ENCODE results near the gene TMC8.

DNA sequence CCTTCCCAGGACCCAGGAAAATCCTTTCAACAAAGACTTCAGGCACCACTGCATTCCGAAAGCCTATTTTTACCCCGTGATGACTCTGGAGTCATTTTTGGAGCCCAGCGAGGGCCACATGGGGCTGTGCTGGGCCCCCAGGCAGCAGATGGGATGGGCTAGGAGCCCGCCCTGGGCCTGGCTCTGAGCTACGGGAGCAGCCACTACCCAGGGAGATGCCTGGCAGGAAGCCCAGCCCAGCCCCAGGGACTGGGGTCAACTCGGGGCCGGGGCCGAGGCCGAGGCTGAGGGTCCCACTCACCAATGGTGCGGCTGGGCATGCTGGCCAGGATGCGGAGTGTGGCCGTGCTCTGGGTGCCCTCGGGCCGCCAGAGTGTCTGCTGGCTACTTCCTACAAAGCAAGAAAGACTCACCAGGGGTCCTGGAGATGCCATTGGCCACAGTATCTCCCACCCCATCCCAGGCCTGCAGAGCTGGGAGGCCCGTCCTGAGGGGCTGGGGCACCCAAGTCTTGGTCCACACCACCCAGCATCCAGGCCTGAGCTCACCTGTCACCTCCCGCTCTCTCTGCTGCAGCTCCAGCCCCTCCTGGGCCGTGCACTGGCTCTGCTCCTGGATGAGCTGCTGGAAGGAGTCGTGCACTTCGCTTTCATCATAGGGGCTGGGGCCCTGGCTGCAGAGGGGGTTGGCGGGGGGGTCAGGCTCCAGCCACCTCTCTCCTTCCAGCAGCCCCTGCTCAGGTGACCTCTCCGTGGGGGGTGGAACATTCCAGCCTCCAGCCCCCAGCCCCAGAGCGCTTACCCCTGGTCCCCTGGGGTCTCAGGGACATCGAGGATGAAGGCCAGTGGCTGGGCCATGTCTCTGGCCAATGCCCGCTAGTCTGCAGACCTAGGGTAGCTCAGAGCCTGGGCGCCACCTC lies 4.3 kb upstream of the TMC8 start:
- TF ChIP-seq ZNF248 (tag by site-specific recombination; IDR thresholded peaks at IDR 0.05) (no peak), YY1 (tag by site-specific recombination; IDR thresholded peaks at IDR 0.05) (no peak), ZNF544 (tag by site-specific recombination; IDR thresholded peaks at IDR 0.05) (no peak)
